Umbilical cord (tissue), 2 donors: ENCODE measurements around the gene HAPLN3. TPM values are rescaled to one million over a fixed set of nuclear protein-coding genes. Genes with fewer than 3 reads are reported as not detected.

ENCODE experiments used
- DNase-seq: peaks from one replicate; pipeline ENCODE4 v3.0.0-alpha.2; 2015; ENCODE audit warnings: low spot score
- total RNA-seq: library from RNA; depleted of rRNA; stranded (reverse); fragments of >200 nt; gene quantifications from one replicate; pipeline ENCODE4 v1.2.3, GENCODE V29; 2014; ENCODE audit warnings: low replicate concordance; ENCODE audit not compliant: insufficient read depth

Gene HAPLN3
- total RNA-seq, 1 donor from 2014 or later: 19.7 TPM

GRCh38 chr15:88832820-88833730, 62.3 kb downstream of the HAPLN3 start:
- peak; percentile 29 for DNase-seq

- no peak for DNase-seq
Measured at GRCh38 chr15:88830016-88830415, 65.3 kb downstream of the HAPLN3 start.

DNA sequence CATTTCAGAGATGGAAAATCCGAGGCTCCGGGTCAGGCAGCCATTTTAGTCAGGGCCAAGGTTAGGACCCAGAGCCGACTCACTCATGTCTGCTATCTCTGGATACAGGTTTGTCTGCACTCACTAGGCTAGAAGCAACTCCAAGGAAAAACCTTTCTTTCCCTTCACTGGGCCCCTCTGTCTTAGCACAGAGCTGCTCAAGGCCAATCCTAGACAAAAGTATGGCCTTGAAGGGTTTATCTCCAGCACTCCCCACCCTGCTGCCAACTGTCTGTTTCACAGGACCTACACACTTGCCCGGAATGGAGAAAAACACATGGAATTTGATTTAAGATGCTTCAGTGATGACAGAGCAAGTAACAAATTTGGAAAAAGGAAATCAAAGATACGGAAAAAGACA, 66.6 kb downstream of the HAPLN3 start:
- DNase-seq: peak; percentile 66

Other genes starting within 250 kb of the HAPLN3 start
- 42.9 TPM for gene ACAN, start 92.1 kb downstream of the HAPLN3 start, total RNA-seq
- gene MFGE8, start 17.8 kb upstream of the HAPLN3 start, total RNA-seq: 167 TPM
- 54.7 TPM for gene ABHD2, start 192.9 kb upstream of the HAPLN3 start, total RNA-seq